ENCODE measurements around the gene CPVL.

CPVL gene

GRCh38 chr7:29146057-29146706 lies at the start of gene CPVL:
CPVL (minus strand) TSS chr7:29146537; CDS start chr7:29121061, 25,476 bp downstream.
- no peak for DNase-seq

- DNase-seq = peak; percentile 70
These were observed 48.5 kb upstream of the CPVL start, which contains the start of gene CHN2 for GRCh38 chr7:29194594-29195427. CHN2 (plus strand) TSS chr7:29194775.

- no peak for DNase-seq
These were observed 47.9 kb upstream of the CPVL start for GRCh38 chr7:29194206-29194593.

GRCh38 chr7:29193316-29194205 lies 47.2 kb upstream of the CPVL start:
- DNase-seq = no peak

GRCh38 chr7:29192811-29193210 lies 46.5 kb upstream of the CPVL start:
- DNase-seq = no peak

- DNase-seq = no peak
These were observed 46.0 kb upstream of the CPVL start for GRCh38 chr7:29192323-29192722.

GRCh38 chr7:29190349-29191045 lies 44.2 kb upstream of the CPVL start:
- DNase-seq = peak; percentile 66

GRCh38 chr7:29189743-29190201 lies 43.4 kb upstream of the CPVL start:
- peak; percentile 93 for DNase-seq

- no peak for DNase-seq
These were observed 39.3 kb upstream of the CPVL start for GRCh38 chr7:29185613-29186012.

- DNase-seq = no peak
These were observed 38.3 kb upstream of the CPVL start for GRCh38 chr7:29184599-29184998.

GRCh38 chr7:29179115-29179514 lies 32.8 kb upstream of the CPVL start:
- DNase-seq = no peak

- no peak for DNase-seq
These were observed 31.7 kb upstream of the CPVL start for GRCh38 chr7:29177963-29178600.

GRCh38 chr7:29173458-29173857 lies 27.1 kb upstream of the CPVL start:
- no peak for DNase-seq

GRCh38 chr7:29170781-29171180 lies 24.4 kb upstream of the CPVL start:
- no peak for DNase-seq

- no peak for DNase-seq
These were observed 21.4 kb upstream of the CPVL start for GRCh38 chr7:29167721-29168120.

GRCh38 chr7:29163854-29164253 lies 17.5 kb upstream of the CPVL start:
- DNase-seq = no peak

GRCh38 chr7:29162577-29162976 lies 16.2 kb upstream of the CPVL start:
- DNase-seq = no peak

GRCh38 chr7:29161231-29161630 lies 14.9 kb upstream of the CPVL start:
- DNase-seq = no peak

GRCh38 chr7:29160080-29160479 lies 13.7 kb upstream of the CPVL start:
- DNase-seq = no peak

- no peak for DNase-seq
These were observed 12.6 kb upstream of the CPVL start for GRCh38 chr7:29158795-29159423.

- no peak for DNase-seq
These were observed 10.6 kb upstream of the CPVL start for GRCh38 chr7:29156907-29157452.
